ENCODE measurements around the gene TBC1D22A.

DNA sequence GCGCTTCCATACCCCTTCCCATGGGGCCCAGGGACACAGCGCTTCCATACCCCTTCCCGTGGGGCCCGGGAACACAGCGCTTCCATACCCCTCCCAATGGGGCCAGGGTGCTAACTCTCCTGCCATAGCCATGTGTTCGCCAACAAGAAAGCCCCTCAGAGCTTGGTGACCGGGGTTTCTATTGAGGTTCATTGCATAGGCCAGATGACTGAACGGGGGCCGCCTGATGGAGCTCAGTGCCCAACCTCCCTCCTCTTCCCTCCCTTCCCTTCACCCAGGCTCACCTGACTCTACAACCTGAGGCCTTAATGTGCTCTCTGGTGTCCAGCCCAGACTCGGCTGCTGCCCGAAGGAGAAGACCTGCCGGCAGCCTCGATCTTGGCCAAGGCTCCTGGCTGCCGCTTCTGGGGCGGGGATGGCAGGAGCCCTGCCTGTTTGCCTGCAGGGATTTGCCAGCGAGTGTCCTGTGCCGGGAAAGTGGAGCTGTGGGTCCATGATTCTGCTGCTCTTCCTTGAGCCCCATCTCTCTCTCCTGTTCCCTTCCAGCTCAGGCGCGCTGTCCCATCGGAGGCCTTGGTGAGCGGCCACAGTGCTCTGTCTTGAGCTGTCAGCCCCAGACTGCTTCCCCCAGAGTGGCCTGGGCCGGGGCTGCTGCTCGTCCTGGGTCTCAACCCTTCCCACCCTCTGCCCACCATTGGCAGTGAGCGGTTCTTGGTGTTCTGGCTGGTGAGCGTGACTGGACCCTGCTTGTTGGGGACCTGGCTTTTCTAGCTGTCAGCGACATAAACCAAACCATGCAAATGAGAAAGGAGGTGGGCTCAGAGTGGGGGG is 267.0 kb downstream of the TBC1D22A start:
- TF ChIP-seq CTCF (IDR thresholded peaks at IDR 0.05; ENCODE audit: low read depth, low read length, missing input control): no peak
- no peak for TF ChIP-seq FOXA1 (IDR thresholded peaks at IDR 0.05)
- no peak for TF ChIP-seq EGR1 (IDR thresholded peaks at IDR 0.05; ENCODE audit: low read depth in 2 of 2)
- TF ChIP-seq, protein P1, sequence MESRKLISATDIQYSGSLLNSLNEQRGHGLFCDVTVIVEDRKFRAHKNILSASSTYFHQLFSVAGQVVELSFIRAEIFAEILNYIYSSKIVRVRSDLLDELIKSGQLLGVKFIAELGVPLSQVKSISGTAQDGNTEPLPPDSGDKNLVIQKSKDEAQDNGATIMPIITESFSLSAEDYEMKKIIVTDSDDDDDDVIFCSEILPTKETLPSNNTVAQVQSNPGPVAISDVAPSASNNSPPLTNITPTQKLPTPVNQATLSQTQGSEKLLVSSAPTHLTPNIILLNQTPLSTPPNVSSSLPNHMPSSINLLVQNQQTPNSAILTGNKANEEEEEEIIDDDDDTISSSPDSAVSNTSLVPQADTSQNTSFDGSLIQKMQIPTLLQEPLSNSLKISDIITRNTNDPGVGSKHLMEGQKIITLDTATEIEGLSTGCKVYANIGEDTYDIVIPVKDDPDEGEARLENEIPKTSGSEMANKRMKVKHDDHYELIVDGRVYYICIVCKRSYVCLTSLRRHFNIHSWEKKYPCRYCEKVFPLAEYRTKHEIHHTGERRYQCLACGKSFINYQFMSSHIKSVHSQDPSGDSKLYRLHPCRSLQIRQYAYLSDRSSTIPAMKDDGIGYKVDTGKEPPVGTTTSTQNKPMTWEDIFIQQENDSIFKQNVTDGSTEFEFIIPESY (IDR thresholded peaks at IDR 0.05): no peak
- TF ChIP-seq YY1 (IDR thresholded peaks at IDR 0.05): no peak
- no peak for TF ChIP-seq TAF1 (conservative IDR thresholded peaks at IDR 0.05)
- TF ChIP-seq, protein P2, sequence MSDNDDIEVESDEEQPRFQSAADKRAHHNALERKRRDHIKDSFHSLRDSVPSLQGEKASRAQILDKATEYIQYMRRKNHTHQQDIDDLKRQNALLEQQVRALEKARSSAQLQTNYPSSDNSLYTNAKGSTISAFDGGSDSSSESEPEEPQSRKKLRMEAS (IDR thresholded peaks at IDR 0.05): no peak
- no peak for TF ChIP-seq NR2F2 (IDR thresholded peaks at IDR 0.05)
